Inflammatory macrophage treated with lipopolysaccharide for 4 hours (primary cell): Measurements from ENCODE around the gene PGLYRP2.
"Not testable (repeated sequence)": the region's sequence is repeated elsewhere in the genome, so short reads cannot be mapped to it uniquely, and the experiment has no call there.

Source experiments
- DNase-seq: peaks from one replicate; pipeline ENCODE4 v3.0.0-alpha.2; 2020

Gene PGLYRP2

GRCh38 chr19:15479391-15480345 lies at the start of gene PGLYRP2:
Gene PGLYRP2 (minus strand): TSS chr19:15479501. CDS start chr19:15479371, 130 bp downstream.
- peak; percentile 68 for DNase-seq

GRCh38 chr19:15527705-15528104 lies 48.4 kb upstream of the PGLYRP2 start:
- DNase-seq, result no peak

- DNase-seq, result no peak
These were observed 47.1 kb upstream of the PGLYRP2 start for GRCh38 chr19:15526408-15526807.

GRCh38 chr19:15525291-15525690 lies 46.0 kb upstream of the PGLYRP2 start:
- no peak for DNase-seq

GRCh38 chr19:15524781-15525180 lies 45.5 kb upstream of the PGLYRP2 start:
- no peak for DNase-seq

GRCh38 chr19:15519433-15519976 lies 40.2 kb upstream of the PGLYRP2 start:
- DNase-seq, result no peak

- DNase-seq, result no peak
These were observed 38.5 kb upstream of the PGLYRP2 start for GRCh38 chr19:15517778-15518177.

GRCh38 chr19:15516363-15516762 lies 37.1 kb upstream of the PGLYRP2 start:
- no peak for DNase-seq

GRCh38 chr19:15515227-15515625 lies 35.9 kb upstream of the PGLYRP2 start:
- not testable (repeated sequence) for DNase-seq

GRCh38 chr19:15511671-15512424 lies 32.5 kb upstream of the PGLYRP2 start:
- no peak for DNase-seq

GRCh38 chr19:15508035-15508710 lies 28.9 kb upstream of the PGLYRP2 start, which contains the start of gene CYP4F22:
Gene CYP4F22 (plus strand): TSS chr19:15508525. CDS start chr19:15525337, 16,812 bp downstream.
- no peak for DNase-seq

- DNase-seq, result no peak
These were observed 28.1 kb upstream of the PGLYRP2 start for GRCh38 chr19:15507068-15508034.

- DNase-seq, result peak; percentile 34
These were observed 26.8 kb upstream of the PGLYRP2 start for GRCh38 chr19:15506074-15506571.

GRCh38 chr19:15502264-15502663 lies 23.0 kb upstream of the PGLYRP2 start:
- DNase-seq, result no peak

- DNase-seq, result no peak
These were observed 22.3 kb upstream of the PGLYRP2 start for GRCh38 chr19:15501596-15501995.

GRCh38 chr19:15498910-15499309 lies 19.6 kb upstream of the PGLYRP2 start:
- DNase-seq, result no peak

- no peak for DNase-seq
These were observed 19.0 kb upstream of the PGLYRP2 start for GRCh38 chr19:15498156-15498858.

- no peak for DNase-seq
These were observed 15.8 kb upstream of the PGLYRP2 start for GRCh38 chr19:15495151-15495550.

- DNase-seq, result no peak
These were observed 9.4 kb upstream of the PGLYRP2 start for GRCh38 chr19:15488489-15489226.

- no peak for DNase-seq
These were observed 7.7 kb upstream of the PGLYRP2 start for GRCh38 chr19:15487038-15487437.
